Activated CD4-positive, CD25-positive, alpha-beta regulatory T cell treated with anti-CD3 and anti-CD28 coated beads, Interleukin-2, amount 50 U/mL, for 24 hours (primary cell): ENCODE data around the gene FGFR2.

Experiments used
- ATAC-seq, 2 donors: fragments of 150-1000 bp; cut with Tn5 transposase; one replicate each; pipeline ENCODE4 v1.10.0; 2021; ENCODE audit warnings: mild to moderate bottlenecking in 1 of 2, moderate library complexity in 1 of 2

FGFR2 gene

DNA sequence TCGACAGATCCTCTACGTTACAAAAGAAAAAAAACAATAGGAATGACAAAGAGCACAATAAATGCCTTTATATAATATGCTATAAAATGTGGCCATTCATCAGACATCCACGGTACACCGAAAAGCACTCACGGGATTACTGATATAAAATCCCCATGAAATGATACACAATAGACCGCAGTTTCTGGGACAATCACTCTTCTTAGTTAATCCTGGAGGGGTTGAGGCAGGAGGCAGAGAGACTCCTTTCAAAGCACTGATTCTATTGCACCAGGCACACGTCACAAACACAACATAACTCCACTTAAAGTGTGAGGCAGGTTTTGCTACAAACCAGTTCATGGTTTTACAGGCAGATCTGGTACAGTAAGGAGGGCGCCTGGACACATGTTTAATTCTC, 113.8 kb downstream of the FGFR2 start:
- ATAC-seq: no peak

DNA sequence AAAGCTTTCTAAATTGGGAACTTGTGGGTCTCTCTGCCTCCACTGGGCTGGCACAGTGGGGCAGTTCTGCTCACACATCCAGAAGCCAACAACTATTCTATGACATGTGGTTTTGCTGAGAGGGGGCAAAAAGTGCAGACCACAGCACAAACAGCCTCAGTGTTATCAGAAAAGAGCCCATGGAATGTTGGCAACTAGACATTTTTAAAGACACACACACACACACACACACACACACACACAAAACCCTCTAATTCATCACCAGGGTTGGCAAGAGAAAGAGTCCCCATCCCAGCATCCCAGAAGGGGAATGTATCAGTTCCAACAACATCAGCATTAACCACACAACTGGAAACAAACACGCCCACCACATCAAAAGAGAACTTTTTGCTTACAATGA, 117.1 kb downstream of the FGFR2 start:
- ATAC-seq: no peak

DNA sequence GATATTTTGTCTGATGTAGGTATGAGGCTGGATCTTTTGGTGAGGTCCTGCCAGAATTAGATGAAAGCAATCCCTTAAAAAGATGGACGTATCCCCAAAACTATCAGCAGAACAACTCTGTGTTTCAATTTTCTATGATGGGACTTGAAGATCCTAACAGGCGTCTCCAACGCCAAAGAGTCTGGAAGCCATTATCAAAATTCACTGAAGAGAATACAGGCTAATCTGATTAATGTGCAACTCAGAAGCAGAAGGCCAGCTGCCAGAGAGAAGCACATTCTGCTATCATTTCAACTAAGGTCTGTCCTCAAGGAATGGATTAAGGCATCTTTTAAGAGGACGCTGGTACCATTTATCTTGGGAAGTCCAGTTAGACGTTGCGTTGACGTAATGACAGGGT, 119.7 kb downstream of the FGFR2 start:
- no peak for ATAC-seq

DNA sequence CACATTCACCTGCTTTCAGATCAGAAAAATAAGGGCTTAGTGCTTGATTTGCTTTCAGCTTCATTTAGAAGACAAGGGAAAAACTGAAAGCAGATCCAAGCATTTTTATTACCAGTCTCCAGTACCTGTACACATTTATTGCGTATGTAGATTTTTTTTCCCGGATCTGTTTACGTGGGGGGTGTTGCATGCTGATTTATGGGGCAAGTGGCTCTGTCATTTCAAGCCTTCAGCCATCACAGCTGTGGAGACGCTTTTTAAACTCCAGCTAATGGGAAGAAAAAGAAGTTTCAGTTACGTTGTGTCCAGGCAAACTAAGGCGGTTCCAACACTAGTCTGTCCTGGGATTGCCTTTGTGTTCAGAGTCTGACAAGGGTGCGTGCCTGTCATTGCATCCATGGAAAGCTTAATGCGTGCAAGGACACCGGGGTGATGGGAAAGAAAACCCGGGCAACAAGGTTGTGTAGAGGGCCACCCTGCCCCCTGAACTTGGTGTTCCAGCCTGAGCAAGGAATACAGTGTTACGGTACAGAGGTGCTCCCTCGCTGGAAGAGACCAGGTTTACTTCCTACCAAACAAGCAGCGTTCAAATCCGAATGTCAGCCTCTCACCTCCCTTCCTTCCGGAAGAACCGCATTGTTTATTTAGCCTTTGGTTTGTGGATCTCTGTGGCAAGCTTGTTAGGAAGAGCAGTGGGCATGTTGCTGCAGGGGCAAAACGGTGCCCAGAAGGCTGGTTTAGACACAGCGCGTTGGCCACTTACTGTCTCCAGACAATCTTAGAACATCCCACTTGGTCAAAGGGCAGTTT, 128.2 kb downstream of the FGFR2 start:
- no peak for ATAC-seq

DNA sequence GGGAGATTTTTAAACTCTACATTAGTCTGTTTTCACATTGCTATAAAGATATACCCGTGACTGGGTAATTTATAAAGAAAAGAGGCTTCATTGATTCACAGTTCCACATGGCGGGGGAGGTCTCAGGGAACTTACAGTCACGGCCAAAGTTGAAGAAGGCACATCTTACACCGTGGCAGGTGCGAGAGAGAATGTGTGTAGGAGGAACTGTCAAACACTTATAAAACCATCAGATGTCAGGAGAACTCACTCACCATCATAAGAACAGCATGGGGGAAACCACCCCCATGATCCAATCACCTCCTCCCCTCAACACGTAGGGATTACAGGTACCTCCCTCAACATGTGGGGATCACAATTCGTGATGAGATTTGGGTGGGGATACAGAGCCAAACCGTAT, 129.5 kb downstream of the FGFR2 start:
- no peak for ATAC-seq

DNA sequence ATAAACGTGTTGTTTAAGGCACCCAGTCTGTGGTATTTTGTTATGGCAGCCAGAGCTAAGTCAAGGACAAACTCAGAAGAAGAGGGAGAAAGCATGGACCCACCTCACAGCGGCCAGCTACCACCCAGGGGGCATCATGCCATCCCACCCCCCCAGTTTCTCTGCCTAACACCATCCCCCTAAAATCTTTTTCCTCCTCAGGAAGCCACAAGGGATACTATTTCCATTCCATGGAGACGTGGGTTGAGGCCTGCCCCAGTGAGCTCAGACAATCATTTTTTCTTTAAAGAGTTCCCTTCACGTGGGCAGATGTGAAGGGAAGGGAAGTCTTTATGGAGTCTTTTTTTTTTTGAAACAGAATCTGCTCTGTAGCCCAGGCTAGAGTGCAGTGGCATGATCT, 131.8 kb downstream of the FGFR2 start:
- no peak for ATAC-seq

DNA sequence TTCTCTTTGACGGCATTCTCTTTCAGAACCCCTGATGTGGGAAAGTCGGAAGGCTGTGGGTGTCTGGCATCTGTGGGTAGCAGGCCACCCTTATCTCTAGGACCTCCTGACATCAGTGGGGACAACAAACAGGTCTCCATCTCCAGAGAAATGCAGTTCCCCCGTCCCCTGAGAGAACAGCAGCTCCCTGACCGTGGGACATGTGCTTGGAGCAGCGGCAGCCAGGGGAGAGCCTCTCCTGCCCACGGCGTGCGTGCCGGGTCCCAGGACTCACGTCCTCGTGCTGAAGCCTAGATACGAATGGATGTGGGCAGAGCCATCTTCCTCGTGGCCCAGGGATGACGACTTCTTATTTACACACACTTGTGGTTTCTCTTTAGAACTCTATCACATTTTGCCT, 133.0 kb downstream of the FGFR2 start:
- ATAC-seq: no peak

DNA sequence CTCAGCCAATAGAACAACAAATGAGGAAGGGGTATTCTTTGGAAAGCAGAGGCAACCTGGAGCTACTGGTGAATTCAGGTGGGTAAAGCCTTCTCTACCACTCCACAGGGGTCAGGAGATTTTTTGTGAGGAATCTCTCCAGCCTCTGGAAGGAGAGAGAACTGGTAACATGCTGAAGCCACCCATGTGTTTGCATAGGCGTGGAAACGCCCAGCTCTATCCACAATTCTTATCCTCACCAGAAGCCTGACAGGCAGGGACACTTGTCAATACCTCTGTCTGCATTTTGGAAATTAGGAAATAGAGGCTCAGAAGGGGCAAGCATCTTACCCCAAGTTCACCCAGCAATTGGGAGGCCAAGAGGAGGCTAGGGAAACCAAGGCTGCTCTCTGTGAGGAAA, 133.7 kb downstream of the FGFR2 start:
- ATAC-seq: no peak

DNA sequence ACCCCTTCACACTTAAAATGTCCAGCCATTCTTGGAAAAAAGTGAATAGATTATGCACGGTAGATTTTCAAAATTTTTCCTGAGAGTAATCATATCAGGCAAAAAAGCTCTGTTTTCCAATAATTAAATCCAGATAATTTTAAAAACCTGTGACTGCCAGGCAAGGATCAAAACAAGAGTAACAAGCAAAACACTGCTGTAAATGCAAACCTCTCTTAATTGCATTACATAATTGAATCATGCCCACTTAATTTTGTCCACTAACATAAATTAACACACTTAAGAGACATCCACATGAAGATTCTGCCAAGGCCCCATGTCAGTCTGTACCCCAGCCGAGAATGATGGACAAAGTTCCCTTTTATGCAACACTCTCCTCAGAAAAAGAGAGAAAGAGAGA, 135.3 kb downstream of the FGFR2 start:
- ATAC-seq: no peak

DNA sequence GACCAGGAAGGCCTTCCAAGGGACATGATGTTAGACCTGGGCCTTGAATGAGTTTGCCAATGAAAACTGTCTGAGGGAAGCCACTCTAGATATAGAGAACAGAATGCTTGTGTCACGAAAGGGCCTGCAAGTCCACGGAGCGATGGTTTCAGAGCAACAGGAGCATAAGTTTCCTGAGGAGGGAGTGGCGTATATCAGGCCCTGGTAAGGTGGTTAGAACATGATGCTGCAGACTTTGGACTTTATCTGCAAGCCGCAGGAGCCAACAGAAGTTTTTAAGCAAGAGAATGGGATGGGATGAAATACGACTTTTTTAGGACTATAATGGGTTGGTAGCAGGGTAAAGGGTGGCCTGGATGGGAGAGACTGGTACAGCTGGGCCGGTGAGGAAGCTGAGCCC, 136.0 kb downstream of the FGFR2 start:
- no peak for ATAC-seq

DNA sequence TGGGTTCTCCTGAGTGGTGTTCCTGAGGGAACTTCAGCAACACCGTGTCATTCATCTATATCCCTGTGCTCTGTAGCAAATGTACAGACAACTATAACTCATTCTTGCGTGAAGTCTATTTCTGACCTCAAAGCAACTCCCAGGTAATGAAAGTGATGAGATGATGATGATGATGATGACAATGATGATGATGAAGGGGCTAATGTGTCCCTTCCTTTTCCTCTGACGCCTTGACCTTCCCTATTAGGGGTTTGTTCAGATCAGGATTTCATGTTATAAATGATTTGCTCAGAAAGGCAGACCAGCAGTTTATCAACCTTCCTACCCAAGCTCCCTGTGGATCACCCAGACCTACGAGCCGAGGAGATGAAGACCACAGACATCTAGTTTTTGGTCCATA, 136.9 kb downstream of the FGFR2 start:
- ATAC-seq: no peak

DNA sequence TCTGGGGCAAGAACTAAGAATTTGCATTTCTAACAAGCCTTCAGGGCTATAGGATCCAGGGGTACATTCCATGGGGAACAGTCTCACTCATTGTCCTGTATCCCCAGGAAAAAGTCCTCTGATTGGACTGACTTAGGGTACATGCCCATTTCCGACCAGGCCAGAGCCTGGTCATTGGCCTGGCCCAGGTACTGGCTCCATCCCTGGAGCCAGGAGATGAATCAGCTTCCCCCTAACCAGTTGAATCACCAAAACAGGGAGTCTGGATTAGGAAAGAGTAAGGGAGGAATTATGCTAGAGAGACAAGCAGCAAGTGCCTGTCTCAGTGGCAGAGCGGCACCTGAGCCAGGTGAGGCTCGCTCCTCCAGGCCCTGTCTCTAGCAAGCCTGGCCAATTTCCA, 137.5 kb downstream of the FGFR2 start:
- no peak for ATAC-seq

DNA sequence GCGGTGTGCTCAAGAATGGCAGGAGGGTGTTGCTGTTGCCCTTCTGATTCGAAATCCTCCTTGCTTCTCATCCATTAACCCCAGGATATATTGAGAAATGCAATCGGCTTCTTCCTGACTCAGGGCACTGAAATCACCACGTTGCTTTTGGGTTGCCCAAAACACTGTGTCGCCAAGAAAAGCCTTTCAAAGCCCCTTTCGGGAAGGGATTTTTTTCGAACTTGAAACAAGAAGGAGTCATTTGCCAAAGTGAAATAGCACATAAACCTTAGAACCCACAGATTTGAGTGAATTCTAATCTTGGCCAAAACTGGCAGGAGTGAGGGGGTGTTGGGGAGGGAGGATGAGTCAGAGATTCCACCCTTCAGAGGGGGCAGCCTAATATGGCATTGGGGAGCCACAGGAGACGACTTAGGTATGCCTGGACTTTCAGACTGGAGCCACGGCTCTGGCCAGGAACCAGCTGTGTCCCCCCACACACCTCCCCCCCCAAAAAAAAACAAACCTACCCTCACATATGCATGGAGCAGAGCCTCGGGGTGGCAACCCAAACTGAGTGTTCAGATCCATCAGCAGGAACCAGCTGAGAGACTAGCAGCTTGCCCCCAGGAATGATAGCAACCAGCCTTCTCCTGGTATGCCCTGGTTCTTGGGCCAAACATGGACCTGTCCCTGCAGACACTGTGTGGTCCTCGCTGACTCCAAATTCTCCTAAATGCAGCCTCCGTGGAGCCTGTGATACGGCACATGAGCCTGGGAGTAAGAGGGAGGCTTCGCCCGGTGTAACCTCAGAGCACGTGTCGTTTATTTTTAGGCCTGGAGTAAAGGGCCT, 138.4 kb downstream of the FGFR2 start:
- no peak for ATAC-seq

DNA sequence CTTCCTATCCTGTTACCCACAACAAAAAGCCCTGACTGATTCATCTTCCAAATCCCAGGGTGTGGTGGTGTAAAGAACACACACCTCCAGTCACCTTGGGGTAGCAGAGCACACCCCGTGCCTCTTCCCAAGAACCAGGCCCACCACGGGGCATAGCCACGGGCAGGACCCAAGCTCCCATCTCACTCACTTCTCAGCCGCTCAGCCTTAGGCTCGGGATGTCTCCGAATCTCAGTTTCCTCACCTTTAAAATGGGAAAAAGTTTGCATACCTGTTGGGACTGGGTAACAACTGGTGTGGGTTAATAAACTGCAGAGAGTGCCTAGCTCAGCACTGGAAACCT, 139.0 kb downstream of the FGFR2 start:
- ATAC-seq: no peak

DNA sequence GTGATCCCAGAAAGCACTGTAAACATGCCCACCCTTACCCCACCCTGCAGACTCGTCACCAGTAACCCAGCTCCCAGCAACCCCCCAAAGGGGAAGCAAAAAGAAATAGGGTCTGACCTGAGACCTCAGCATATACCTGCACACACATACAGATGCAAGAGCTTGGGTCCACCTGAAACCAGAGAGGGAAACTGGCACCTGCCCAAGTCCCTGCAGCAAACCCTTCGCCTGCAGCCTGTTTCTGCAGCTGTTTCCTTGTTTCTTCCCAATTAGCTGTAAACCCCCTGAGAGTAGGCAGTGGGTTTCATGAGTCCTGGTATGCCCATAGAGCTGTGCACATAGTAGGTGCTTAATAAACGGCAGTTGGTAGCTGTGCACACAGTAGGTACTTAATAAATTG, 140.5 kb downstream of the FGFR2 start:
- ATAC-seq: no peak

DNA sequence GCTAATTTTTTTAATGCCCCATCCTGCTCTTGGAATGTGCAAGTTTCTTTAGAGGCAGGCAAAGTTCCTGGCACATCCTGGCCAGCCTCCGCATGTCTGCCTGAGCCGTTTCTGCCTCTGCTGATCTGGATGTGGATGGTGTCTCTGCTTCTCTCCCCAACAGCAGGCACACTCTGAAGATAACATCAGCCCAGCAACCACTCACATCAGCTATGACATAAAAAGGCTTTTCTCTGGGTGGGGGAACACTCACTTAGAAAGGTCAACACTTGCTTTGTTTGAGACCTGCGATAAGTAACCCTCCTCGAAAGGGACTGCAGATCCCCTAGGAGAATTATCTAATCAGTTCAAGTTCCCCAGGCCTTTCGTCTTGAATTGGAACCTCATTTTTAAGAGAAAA, 142.9 kb downstream of the FGFR2 start:
- no peak for ATAC-seq

DNA sequence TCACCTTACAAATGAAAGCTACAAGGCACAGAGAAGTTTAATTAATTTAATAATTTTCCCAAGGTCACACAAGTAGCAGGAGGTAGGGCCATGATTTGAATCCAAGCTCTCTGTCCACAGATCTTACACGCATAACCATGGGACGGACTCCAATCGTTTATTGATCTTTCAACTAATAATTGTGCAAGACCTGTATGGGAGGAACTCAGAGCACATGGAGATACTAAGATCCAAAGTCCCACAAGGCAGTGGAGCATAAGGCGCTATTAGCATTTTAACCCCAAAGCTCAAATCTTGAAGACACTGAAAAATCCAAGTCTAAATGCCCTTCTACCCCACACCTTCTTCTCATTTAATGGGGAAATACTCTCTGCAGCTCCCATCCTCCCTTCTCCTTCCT, 143.5 kb downstream of the FGFR2 start:
- no peak for ATAC-seq

DNA sequence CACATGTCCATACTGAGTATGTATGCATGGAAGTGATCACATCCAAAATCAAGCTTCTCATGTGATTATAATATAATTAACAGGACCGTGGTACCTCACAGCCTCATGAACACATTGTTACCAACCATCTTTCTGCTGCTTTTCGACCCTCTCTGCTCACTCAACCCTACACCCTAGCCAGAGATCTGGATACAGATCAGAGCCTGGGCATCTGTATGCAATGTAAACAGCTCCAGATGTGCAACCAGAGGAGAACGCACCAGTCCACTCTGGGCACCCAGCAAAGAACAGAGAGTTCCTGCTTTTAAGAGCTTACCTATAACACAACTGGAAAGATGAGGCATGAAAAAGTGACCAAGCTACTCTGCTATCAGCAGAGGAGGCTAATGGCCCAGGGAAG, 145.1 kb downstream of the FGFR2 start:
- no peak for ATAC-seq

DNA sequence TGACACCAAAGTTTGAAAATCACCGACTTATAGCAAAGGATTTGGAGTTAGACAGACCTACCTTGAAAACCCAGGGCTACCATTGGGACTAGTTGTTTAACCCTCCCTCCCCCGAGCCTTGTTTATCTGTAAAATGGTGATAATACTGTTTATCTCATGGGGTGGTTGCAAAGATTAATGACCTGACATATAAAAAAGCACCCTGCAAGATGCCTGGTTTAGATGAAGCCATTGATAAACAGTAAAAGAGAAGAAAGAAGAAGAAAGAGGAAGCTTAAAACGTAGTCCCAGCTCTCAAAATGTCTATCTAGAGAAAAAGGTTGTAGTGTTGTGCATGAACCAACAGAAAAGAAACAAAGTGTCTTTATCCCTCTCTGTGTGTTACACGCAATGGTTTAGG, 145.7 kb downstream of the FGFR2 start:
- ATAC-seq: no peak

DNA sequence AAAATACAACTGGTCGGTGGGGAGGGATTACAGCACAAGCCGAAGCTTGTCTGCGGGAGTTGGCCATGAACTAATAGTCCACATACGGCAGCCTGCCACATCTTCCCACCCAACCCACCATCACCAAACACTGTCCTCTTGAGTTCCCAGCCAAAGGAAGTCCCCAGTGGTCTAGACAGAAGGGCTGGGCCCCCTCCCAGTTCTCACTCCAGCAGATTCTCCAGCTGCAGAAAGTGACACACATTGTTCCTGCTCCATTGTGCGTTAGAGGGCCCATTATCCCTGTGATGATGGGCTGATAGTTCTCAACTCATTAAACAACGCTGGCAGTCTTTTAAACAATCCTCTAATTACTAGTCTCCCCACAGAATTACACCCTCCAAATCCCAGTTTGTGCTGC, 148.0 kb downstream of the FGFR2 start:
- ATAC-seq: no peak

DNA sequence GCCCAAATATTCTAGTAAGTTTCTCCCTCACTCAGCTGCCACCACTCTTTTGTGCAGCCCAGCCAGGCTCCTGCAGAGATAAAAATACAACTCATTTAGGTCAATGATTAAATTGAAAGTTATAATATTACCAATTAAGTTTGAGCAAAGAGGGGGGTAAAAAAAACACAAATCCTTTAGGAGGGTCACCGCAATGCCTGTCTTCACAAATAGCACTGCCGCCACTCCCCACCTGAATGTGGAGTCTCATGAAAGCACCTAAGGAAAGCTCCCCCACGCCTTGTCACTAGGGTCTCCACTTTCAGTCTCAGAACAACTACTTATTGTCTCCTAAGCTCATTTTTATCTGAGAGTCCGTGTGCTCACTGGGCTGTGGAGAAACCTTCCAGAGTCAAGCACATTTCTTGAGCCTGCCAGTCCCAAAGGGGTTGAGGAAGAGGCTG, 148.7 kb downstream of the FGFR2 start:
- no peak for ATAC-seq

DNA sequence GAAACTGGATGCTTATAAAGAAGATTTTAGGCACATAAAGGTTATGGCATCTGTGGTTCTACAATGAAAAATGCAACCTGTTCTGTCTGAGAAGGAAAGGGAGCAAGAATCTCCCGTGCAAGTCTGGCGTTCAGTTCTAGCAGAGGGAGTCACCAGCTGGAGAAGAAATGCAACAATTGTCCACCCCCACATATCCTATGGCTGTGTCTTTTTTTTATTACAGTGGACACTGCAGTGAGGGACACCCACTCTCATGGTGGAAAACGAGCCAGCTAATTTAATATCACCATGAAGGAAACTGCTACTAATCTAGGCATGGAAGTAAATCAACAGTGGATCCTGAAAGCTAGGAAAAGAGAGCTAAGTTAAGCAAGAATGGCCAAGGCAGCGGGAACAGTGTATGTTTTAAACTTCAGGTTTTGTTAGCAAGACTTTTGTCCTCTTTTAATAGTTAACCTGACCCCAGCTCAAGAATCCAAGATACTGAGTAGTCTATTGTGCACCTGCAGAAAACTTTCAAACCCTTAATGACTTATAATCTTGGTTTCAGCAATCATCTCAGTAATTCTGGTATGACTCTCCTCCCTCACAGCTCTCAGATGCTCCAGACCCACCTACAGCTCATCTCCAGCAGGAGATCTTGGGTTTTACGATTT, 149.3 kb downstream of the FGFR2 start:
- ATAC-seq: no peak

DNA sequence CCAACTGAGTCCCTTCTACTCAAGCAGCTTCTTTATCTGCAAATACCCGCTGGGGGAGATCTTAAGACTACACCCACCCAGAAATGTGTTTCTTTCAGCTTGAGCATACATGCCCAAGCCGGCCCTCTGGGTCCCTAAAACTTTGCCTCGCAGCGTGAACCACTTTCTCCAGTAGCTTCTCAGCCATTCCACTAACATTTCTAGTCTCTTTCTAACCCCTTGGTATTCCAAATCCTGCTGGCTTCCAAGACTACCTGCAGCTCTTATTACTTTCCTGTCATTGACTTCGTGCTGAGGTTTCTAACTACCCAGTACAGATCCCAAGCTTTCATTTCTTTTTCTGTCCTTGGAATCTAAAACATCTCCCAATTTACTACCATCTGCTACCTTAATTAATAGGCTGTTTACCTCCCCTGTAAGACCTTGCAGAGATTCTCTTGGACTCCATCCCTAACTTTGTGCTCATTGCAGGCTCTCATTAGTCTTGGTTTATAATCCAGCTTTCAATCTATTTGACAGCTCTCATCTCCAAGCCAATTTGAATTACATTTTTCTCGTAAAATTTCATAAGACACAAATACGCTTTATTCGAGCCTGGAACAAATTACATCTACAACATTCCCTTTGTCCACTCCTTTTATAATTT, 153.6 kb downstream of the FGFR2 start:
- no peak for ATAC-seq
